ENCODE measurements around the gene DEGS2.

DEGS2 gene

GRCh38 chr14:100108840-100109593 lies 50.4 kb downstream of the DEGS2 start:
- no peak for TF ChIP-seq CTCF (IDR thresholded peaks at IDR 0.05; ENCODE audit: insufficient read depth, missing control alignments)
- DNase-seq (ENCODE audit: insufficient read length, low spot score) = no peak
- no peak for FAIRE-seq

- peak; percentile 78 for TF ChIP-seq CTCF (IDR thresholded peaks at IDR 0.05; ENCODE audit: insufficient read depth, missing control alignments)
- FAIRE-seq = no peak
- peak; percentile 74 for DNase-seq (ENCODE audit: insufficient read length, low spot score)
Observed at GRCh38 chr14:100108042-100108825, 51.2 kb downstream of the DEGS2 start.

- TF ChIP-seq CTCF (IDR thresholded peaks at IDR 0.05; ENCODE audit: insufficient read depth, missing control alignments) = no peak
- DNase-seq (ENCODE audit: insufficient read length, low spot score) (no peak), FAIRE-seq (no peak)
Observed at GRCh38 chr14:100107236-100107635, 52.2 kb downstream of the DEGS2 start.

GRCh38 chr14:100106250-100107112 lies 53.0 kb downstream of the DEGS2 start:
- DNase-seq (ENCODE audit: insufficient read length, low spot score) = no peak
- FAIRE-seq = no peak
- no peak for TF ChIP-seq CTCF (IDR thresholded peaks at IDR 0.05; ENCODE audit: insufficient read depth, missing control alignments)

- TF ChIP-seq CTCF (IDR thresholded peaks at IDR 0.05; ENCODE audit: insufficient read depth, missing control alignments) = no peak
- DNase-seq (ENCODE audit: insufficient read length, low spot score) (no peak), FAIRE-seq (no peak)
Observed at GRCh38 chr14:100105357-100106169, 53.9 kb downstream of the DEGS2 start.

GRCh38 chr14:100104523-100105300 lies 54.7 kb downstream of the DEGS2 start:
- no peak for DNase-seq (ENCODE audit: insufficient read length, low spot score)
- TF ChIP-seq CTCF (IDR thresholded peaks at IDR 0.05; ENCODE audit: insufficient read depth, missing control alignments) = no peak
- FAIRE-seq = no peak

Measured in D721Med (cell line).